ENCODE results near the gene NECTIN3.

The NECTIN3 gene

DNA sequence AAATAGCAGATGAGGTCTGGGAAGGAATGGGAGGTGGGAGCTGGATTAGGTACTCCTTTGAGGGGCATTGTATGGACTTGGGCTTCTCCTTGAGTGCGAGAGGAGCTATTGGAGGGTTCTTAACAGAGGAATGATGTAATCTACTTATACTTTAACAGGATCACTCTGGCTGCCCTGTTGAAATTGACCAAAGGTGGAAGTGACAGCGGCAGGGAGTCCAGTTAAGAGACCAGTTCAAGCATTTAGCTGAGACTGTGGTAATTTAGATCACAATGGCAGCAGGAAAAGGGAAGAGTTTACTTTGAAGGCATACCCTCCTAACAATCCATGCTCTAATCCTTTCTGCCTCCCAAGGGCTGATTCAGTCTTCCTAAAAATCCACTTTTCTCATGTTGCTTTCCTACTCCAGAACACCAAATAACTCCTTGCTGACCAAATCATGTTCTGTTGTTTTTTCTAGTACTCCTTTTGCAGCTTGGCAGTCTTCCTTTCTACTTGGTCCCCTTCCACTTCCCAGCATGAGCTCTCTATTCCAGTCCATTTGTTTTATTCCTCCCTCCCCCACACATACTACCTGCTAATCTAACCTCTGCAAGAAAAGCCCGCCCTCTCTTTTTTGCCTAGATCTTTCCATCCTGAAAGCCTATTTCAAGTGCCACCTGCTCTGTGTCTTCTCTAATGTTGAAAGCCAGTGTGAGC lies 139.4 kb downstream of the NECTIN3 start:
- H3K4me1 ChIP-seq (ENCODE audit: control insufficient read depth, insufficient read depth, low read length): no peaks in the 10 kb centered on the region
- ChIA-PET POLR2A (no interaction called here), CTCF (interaction anchor here (0.7 kb wide), 1 partner anchor 15 kb away, joined by 3 read pairs; no protein-coding TSS in a partner anchor)
- TF ChIP-seq EGR2 (tag by site-specific recombination; IDR thresholded peaks at IDR 0.05; ENCODE audit: low read depth): no peak
- no peak for TF ChIP-seq ZNF621 (tag by site-specific recombination; IDR thresholded peaks at IDR 0.05)
- TF ChIP-seq ZNF544 (tag by site-specific recombination; IDR thresholded peaks at IDR 0.05): no peak
- TF ChIP-seq FEZF1 (tag by site-specific recombination; IDR thresholded peaks at IDR 0.05): no peak
- TF ChIP-seq, protein P1, sequence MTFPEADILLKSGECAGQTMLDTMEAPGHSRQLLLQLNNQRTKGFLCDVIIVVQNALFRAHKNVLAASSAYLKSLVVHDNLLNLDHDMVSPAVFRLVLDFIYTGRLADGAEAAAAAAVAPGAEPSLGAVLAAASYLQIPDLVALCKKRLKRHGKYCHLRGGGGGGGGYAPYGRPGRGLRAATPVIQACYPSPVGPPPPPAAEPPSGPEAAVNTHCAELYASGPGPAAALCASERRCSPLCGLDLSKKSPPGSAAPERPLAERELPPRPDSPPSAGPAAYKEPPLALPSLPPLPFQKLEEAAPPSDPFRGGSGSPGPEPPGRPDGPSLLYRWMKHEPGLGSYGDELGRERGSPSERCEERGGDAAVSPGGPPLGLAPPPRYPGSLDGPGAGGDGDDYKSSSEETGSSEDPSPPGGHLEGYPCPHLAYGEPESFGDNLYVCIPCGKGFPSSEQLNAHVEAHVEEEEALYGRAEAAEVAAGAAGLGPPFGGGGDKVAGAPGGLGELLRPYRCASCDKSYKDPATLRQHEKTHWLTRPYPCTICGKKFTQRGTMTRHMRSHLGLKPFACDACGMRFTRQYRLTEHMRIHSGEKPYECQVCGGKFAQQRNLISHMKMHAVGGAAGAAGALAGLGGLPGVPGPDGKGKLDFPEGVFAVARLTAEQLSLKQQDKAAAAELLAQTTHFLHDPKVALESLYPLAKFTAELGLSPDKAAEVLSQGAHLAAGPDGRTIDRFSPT (tag by site-specific recombination; IDR thresholded peaks at IDR 0.05): no peak
- no peak for TF ChIP-seq ZFP3 (tag by site-specific recombination; IDR thresholded peaks at IDR 0.05; ENCODE audit: low read depth)
- TF ChIP-seq ZNF155 (tag by site-specific recombination; IDR thresholded peaks at IDR 0.05): no peak
- TF ChIP-seq ZNF777 (tag by site-specific recombination; IDR thresholded peaks at IDR 0.05; ENCODE audit: borderline replicate concordance): no peak
- H3K9me3 ChIP-seq (ENCODE audit: control insufficient read depth, insufficient read depth, low read depth, low read length): no peaks in the 10 kb centered on the region
- H3K36me3 ChIP-seq (ENCODE audit: control insufficient read depth in 2 of 2, insufficient read depth in 1 of 2, low read length in 2 of 2): no peaks in the 10 kb centered on the region
- H3K27ac ChIP-seq (ENCODE audit: extremely low read depth, low read depth, low read length): no peak overlapping the region
- H3K4me3 ChIP-seq (ENCODE audit: low read depth, low read length): no peak overlapping the region

DNA sequence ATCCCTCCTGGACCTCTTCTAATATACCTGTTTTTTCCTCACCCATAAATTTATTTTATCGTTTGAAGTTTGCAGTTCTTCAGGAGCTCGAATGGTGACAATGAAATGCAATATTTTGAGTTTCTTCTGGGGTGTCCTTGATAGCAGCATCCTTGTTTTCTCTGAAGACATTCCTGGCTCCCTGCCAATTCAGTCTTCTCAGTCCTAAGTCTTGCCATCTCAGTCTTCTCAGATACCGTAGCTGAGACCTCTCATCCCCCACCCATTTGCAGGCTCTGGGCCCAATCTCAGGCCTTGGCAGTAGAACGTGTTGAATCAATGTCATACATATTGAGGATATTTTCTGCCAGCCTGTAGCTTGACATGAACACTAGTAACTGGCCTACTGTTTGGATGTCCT lies 140.9 kb downstream of the NECTIN3 start:
- Histone ChIP-seq H3K27ac (ENCODE audit: extremely low read depth, low read depth, low read length) (no peak overlapping the region), H3K36me3 (ENCODE audit: control insufficient read depth in 2 of 2, insufficient read depth in 1 of 2, low read length in 2 of 2) (no peaks in the 10 kb centered on the region), H3K4me1 (ENCODE audit: control insufficient read depth, insufficient read depth, low read length) (no peaks in the 10 kb centered on the region), H3K4me3 (ENCODE audit: low read depth, low read length) (no peak overlapping the region), H3K9me3 (ENCODE audit: control insufficient read depth, insufficient read depth, low read depth, low read length) (no peaks in the 10 kb centered on the region)
- ChIA-PET CTCF (no interaction called here), POLR2A (no interaction called here)
- TF ChIP-seq YY2 (tag by site-specific recombination; IDR thresholded peaks at IDR 0.05) (no peak), GLIS2 (tag by site-specific recombination; IDR thresholded peaks at IDR 0.05) (no peak)

DNA sequence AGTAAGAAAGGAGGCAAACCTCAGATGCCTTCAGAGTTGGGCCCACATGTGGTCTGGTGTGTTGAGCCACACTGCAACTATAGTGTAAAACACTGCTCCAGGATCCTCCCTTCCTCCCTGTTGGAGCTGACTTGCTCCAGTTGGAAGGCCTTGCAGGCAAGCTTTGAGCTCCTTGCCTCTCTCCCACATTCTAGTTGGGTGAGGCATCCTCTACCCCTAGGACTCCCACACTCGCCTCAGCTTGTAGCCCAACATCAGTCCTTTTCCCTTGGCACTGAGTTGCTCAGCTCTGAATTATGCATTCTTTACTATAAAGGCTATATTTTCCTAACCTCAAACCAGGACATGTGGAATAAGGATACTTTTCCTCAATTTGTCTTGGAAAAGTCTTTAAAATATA lies 143.9 kb downstream of the NECTIN3 start:
- H3K36me3 ChIP-seq (ENCODE audit: control insufficient read depth in 2 of 2, insufficient read depth in 1 of 2, low read length in 2 of 2): no peaks in the 10 kb centered on the region
- POLR2A ChIA-PET: no interaction called here
- CTCF ChIA-PET: no interaction called here
- H3K4me3 ChIP-seq (ENCODE audit: low read depth, low read length): no peak overlapping the region
- H3K9me3 ChIP-seq (ENCODE audit: control insufficient read depth, insufficient read depth, low read depth, low read length): no peaks in the 10 kb centered on the region
- no peaks in the 10 kb centered on the region for H3K4me1 ChIP-seq (ENCODE audit: control insufficient read depth, insufficient read depth, low read length)
- TF ChIP-seq RBAK (tag by site-specific recombination; IDR thresholded peaks at IDR 0.05) (no peak), ZNF302 (tag by site-specific recombination; IDR thresholded peaks at IDR 0.05; ENCODE audit: low read depth) (no peak), ZNF707 (tag by site-specific recombination; IDR thresholded peaks at IDR 0.05) (no peak)
- TF ChIP-seq, protein P2, sequence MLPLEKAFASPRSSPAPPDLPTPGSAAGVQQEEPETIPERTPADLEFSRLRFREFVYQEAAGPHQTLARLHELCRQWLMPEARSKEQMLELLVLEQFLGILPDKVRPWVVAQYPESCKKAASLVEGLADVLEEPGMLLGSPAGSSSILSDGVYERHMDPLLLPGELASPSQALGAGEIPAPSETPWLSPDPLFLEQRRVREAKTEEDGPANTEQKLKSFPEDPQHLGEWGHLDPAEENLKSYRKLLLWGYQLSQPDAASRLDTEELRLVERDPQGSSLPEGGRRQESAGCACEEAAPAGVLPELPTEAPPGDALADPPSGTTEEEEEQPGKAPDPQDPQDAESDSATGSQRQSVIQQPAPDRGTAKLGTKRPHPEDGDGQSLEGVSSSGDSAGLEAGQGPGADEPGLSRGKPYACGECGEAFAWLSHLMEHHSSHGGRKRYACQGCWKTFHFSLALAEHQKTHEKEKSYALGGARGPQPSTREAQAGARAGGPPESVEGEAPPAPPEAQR (tag by site-specific recombination; IDR thresholded peaks at IDR 0.05): no peak
- H3K27ac ChIP-seq (ENCODE audit: extremely low read depth, low read depth, low read length): no peak overlapping the region

DNA sequence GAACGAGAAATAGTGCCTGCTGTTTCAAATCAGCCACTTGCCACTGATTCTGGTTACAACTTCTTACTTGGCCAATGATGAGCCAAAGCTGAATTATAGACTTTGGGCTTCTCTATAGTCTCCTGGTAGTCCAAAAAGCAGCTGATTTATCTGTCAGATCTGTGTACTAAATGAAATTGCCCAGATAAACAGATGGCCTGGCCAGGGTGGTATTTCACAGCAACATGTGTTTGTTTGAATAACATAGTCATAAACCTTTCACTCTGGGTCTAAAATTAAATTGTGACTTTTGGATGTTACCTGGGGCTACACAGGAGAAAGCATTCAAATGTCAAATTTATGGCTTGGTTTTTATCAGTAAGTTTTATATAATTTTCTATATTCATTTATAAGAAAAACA lies 147.0 kb downstream of the NECTIN3 start:
- CTCF ChIA-PET: no interaction called here

More for the DNA sequence above, 147.0 kb downstream of the NECTIN3 start:
- POLR2A ChIA-PET: no interaction called here
- no peak overlapping the region for H3K27ac ChIP-seq (ENCODE audit: extremely low read depth, low read depth, low read length)
- H3K36me3 ChIP-seq (ENCODE audit: control insufficient read depth in 2 of 2, insufficient read depth in 1 of 2, low read length in 2 of 2): no peaks in the 10 kb centered on the region
- TF ChIP-seq ZSCAN30 (tag by site-specific recombination; IDR thresholded peaks at IDR 0.05): no peak
- TF ChIP-seq REPIN1 (tag by site-specific recombination; IDR thresholded peaks at IDR 0.05; ENCODE audit: low read depth): no peak
- TF ChIP-seq, protein P3, sequence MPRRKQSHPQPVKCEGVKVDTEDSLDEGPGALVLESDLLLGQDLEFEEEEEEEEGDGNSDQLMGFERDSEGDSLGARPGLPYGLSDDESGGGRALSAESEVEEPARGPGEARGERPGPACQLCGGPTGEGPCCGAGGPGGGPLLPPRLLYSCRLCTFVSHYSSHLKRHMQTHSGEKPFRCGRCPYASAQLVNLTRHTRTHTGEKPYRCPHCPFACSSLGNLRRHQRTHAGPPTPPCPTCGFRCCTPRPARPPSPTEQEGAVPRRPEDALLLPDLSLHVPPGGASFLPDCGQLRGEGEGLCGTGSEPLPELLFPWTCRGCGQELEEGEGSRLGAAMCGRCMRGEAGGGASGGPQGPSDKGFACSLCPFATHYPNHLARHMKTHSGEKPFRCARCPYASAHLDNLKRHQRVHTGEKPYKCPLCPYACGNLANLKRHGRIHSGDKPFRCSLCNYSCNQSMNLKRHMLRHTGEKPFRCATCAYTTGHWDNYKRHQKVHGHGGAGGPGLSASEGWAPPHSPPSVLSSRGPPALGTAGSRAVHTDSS (tag by site-specific recombination; IDR thresholded peaks at IDR 0.05): no peak
- TF ChIP-seq, protein P4, sequence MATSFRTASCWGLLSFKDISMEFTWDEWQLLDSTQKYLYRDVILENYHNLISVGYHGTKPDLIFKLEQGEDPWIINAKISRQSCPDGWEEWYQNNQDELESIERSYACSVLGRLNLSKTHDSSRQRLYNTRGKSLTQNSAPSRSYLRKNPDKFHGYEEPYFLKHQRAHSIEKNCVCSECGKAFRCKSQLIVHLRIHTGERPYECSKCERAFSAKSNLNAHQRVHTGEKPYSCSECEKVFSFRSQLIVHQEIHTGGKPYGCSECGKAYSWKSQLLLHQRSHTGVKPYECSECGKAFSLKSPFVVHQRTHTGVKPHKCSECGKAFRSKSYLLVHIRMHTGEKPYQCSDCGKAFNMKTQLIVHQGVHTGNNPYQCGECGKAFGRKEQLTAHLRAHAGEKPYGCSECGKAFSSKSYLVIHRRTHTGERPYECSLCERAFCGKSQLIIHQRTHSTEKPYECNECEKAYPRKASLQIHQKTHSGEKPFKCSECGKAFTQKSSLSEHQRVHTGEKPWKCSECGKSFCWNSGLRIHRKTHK (tag by site-specific recombination; IDR thresholded peaks at IDR 0.05): no peak
- no peak for TF ChIP-seq ZNF561 (tag by site-specific recombination; IDR thresholded peaks at IDR 0.05; ENCODE audit: borderline replicate concordance)
- no peak for TF ChIP-seq ZNF600 (tag by site-specific recombination; IDR thresholded peaks at IDR 0.05)
- TF ChIP-seq ZNF433 (tag by site-specific recombination; IDR thresholded peaks at IDR 0.05; ENCODE audit: low read depth): no peak
- TF ChIP-seq ZNF585B (tag by site-specific recombination; IDR thresholded peaks at IDR 0.05): no peak
- H3K4me3 ChIP-seq (ENCODE audit: low read depth, low read length): no peak overlapping the region
- no peaks in the 10 kb centered on the region for H3K4me1 ChIP-seq (ENCODE audit: control insufficient read depth, insufficient read depth, low read length)
- H3K9me3 ChIP-seq (ENCODE audit: control insufficient read depth, insufficient read depth, low read depth, low read length): no peaks in the 10 kb centered on the region

Measured in HEK293 (cell line).